Panc1 (cell line): ENCODE measurements around the gene DNPH1. TPM values are rescaled to one million over a fixed set of nuclear protein-coding genes. Genes with fewer than 3 reads are reported as not detected.

ENCODE experiments used
- ATAC-seq: fragments of 200-7000 bp; cut with Tn5 transposase; 2 replicates; pipeline ENCODE4 v1.9.1; 2020; ENCODE audit warnings: mild to moderate bottlenecking, moderate library complexity
- BruUV-seq: library from RNA; stranded (reverse); fragments of 400-500 nt; replicated peaks from 2 replicates; lab custom pipeline; 2021; lab: Mats Ljungman, UMichigan
- CTCF ChIA-PET: fragments of 300-600 bp; sonication (Branson Sonifier 250); formaldehyde crosslinking; loops from one replicate; lab custom pipeline; 2022; ENCODE audit warnings: antibody characterized with exemption; lab: Charles Lee
- POLR2A ChIA-PET: fragments of 300-600 bp; sonication (Branson Sonifier 250); formaldehyde crosslinking; loops from one replicate; lab custom pipeline; 2022; ENCODE audit warnings: antibody characterized with exemption; lab: Charles Lee
- DNase-seq: peaks from one replicate; pipeline ENCODE4 v3.0.0-alpha.2; 2010; ENCODE audit warnings: low read depth, low spot score
- H3K27ac ChIP-seq: 2 replicates; pipeline ENCODE4 v1.5.1; 2011; ENCODE audit warnings: mild to moderate bottlenecking, low read length, inconsistent platforms
- H3K27me3 ChIP-seq: fragments of 200-500 bp; sonication (Bioruptor generic); 2 replicates; pipeline ENCODE4 v1.6.0; 2014; ENCODE audit warnings: low read length, inconsistent platforms; ENCODE audit not compliant: control insufficient read depth, insufficient read depth
- H3K36me3 ChIP-seq: fragments of 200-500 bp; sonication (Bioruptor generic); 2 replicates; pipeline ENCODE4 v1.5.1; 2014; ENCODE audit warnings: inconsistent platforms, mild to moderate bottlenecking, low read length, moderate library complexity; ENCODE audit not compliant: control insufficient read depth, insufficient read depth
- H3K4me1 ChIP-seq: 2 replicates; pipeline ENCODE4 v1.5.1; 2011; ENCODE audit warnings: inconsistent platforms, mild to moderate bottlenecking, low read length, moderate library complexity; ENCODE audit not compliant: control insufficient read depth, insufficient read depth
- H3K4me3 ChIP-seq, 2 experiments: 2 replicates each; pipeline ENCODE4 v1.5.1; 2011 to 2012; ENCODE audit warnings: low read depth in 2 of 2, low read length in 2 of 2, mild to moderate bottlenecking in 2 of 2, inconsistent platforms in 1 of 2, moderate library complexity in 1 of 2
- H3K9me3 ChIP-seq: fragments of 200-500 bp; sonication (Bioruptor generic); 2 replicates; pipeline ENCODE4 v1.5.1; 2014; ENCODE audit warnings: low read depth, mild to moderate bottlenecking, inconsistent platforms, low read length, moderate library complexity; ENCODE audit not compliant: control insufficient read depth, insufficient read depth
- POLR2AphosphoS5 ChIP-seq: IDR thresholded peaks from 2 replicates; pipeline ENCODE4 v1.6.1; 2012; ENCODE audit warnings: mild to moderate bottlenecking, low read depth, low read length, moderate library complexity
- SIN3A ChIP-seq: IDR thresholded peaks from 2 replicates; pipeline ENCODE4 v1.6.1; 2012; ENCODE audit warnings: low read depth, mild to moderate bottlenecking, low read length, moderate library complexity, borderline replicate concordance; ENCODE audit not compliant: insufficient read depth
- TCF7L2 ChIP-seq: IDR thresholded peaks from 2 replicates; pipeline ENCODE4 v1.6.1; 2011; ENCODE audit warnings: mild to moderate bottlenecking, low read depth, low read length, inconsistent platforms
- in situ Hi-C: cut with HindIII; loops from 2 replicates; pipeline ENCODE4 v1.10.0; 2016; ENCODE audit warnings: low sequenced_read_pairs, low pct_unique_long_range_greater_than_20kb
- intact Hi-C: fragments of 100-400 bp; cut with micrococcal nuclease; formaldehyde crosslinking; loops from one replicate; pipeline ENCODE4 v1.10.0; 2022; ENCODE audit not compliant: unreplicated experiment
- total RNA-seq: library from RNA; stranded (reverse); gene quantifications from one replicate; pipeline ENCODE4 v1.2.1, GENCODE V29; 2021; ENCODE audit not compliant: unreplicated experiment
- TF ChIP-seq, protein P1 (sequence below), 2 experiments: IDR thresholded peaks; 2 replicates each; pipeline ENCODE4 v1.6.1; 2011 to 2012; ENCODE audit warnings: low read depth in 2 of 2, control low read depth in 1 of 2, low read length in 1 of 2, mild to moderate bottlenecking in 1 of 2, moderate library complexity in 1 of 2; ENCODE audit not compliant: insufficient read depth in 1 of 2
- TF ChIP-seq, protein P2 (sequence below): fragments of 450-650 bp; IDR thresholded peaks from 2 replicates; pipeline ENCODE4 v1.5.1; 2017; ENCODE audit warnings: mild to moderate bottlenecking

DNPH1 gene
- total RNA-seq, 1 experiment from 2014 or later = 67.3 TPM

DNA sequence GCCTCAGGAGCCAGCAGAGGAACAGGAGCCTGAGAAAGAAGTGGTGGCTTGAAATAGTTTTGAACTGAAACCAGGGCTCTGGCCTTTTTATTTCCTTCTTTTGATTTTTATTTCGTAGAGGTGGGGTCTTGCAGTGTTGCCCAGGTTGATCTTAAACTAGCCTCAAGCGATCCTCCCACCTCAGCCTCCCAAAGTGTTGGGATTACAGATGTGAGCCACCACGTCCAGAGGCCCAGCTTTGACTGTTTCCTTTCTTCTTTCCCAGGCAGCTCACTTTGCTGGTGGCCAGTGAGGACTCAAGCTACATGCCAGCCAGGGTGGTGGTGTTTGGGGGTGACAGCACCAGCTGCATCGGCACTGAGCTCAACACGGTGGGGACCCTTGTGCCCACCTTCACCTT is 26.8 kb downstream of the DNPH1 start:
- ChIA-PET POLR2A (no interaction called here), CTCF (interaction anchor here (0.6 kb wide), 1 partner anchor 193 kb away, joined by 3 read pairs; no protein-coding TSS in a partner anchor)
- H3K4me1 ChIP-seq = no peaks in the 10 kb centered on the region
- no peaks in the 10 kb centered on the region for H3K27me3 ChIP-seq
- H3K27ac ChIP-seq = no peak overlapping the region
- BruUV-seq = no TSS peak
- no peak for ATAC-seq
- DNase-seq = no peak
- TF ChIP-seq, protein P1, sequence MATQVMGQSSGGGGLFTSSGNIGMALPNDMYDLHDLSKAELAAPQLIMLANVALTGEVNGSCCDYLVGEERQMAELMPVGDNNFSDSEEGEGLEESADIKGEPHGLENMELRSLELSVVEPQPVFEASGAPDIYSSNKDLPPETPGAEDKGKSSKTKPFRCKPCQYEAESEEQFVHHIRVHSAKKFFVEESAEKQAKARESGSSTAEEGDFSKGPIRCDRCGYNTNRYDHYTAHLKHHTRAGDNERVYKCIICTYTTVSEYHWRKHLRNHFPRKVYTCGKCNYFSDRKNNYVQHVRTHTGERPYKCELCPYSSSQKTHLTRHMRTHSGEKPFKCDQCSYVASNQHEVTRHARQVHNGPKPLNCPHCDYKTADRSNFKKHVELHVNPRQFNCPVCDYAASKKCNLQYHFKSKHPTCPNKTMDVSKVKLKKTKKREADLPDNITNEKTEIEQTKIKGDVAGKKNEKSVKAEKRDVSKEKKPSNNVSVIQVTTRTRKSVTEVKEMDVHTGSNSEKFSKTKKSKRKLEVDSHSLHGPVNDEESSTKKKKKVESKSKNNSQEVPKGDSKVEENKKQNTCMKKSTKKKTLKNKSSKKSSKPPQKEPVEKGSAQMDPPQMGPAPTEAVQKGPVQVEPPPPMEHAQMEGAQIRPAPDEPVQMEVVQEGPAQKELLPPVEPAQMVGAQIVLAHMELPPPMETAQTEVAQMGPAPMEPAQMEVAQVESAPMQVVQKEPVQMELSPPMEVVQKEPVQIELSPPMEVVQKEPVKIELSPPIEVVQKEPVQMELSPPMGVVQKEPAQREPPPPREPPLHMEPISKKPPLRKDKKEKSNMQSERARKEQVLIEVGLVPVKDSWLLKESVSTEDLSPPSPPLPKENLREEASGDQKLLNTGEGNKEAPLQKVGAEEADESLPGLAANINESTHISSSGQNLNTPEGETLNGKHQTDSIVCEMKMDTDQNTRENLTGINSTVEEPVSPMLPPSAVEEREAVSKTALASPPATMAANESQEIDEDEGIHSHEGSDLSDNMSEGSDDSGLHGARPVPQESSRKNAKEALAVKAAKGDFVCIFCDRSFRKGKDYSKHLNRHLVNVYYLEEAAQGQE (IDR thresholded peaks at IDR 0.05; ENCODE audit: insufficient read depth in 1 of 2, low read depth in 2 of 2, low read length in 1 of 2) = no peak
- TF ChIP-seq SIN3A = no peak
- TF ChIP-seq POLR2AphosphoS5 = no peak
- in situ Hi-C loops = no loop called here
- H3K4me3 ChIP-seq = no peak overlapping the region
- no peaks in the 10 kb centered on the region; the same call in 1 of the 2 replicates for H3K36me3 ChIP-seq
- no peaks in the 10 kb centered on the region for H3K9me3 ChIP-seq
- intact Hi-C loops = no loop called here

DNA sequence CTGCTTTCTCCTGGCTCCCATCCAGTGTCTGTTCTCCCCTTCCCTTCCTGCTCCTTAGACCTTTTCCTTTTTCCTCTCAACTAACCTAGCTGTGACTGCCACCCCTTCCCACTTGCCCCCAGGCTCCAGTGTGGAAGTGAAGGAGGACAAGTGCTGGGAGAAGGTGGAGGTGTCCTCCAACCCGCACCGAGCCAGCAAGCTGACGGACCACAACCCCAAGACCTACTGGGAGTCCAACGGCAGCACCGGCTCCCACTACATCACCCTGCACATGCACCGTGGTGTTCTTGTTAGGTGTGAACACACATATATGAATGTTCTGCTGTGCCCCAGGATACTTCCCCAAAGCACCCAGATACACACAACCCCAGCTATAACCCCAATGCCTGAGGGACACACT is 28.7 kb downstream of the DNPH1 start:
- H3K36me3 ChIP-seq = no peaks in the 10 kb centered on the region; the same call in 1 of the 2 replicates
- TF ChIP-seq TCF7L2 (no peak), POLR2AphosphoS5 (no peak), SIN3A (no peak)
- TF ChIP-seq, protein P1 (IDR thresholded peaks at IDR 0.05; ENCODE audit: insufficient read depth in 1 of 2, low read depth in 2 of 2, low read length in 1 of 2) = no peak
- TF ChIP-seq, protein P2, sequence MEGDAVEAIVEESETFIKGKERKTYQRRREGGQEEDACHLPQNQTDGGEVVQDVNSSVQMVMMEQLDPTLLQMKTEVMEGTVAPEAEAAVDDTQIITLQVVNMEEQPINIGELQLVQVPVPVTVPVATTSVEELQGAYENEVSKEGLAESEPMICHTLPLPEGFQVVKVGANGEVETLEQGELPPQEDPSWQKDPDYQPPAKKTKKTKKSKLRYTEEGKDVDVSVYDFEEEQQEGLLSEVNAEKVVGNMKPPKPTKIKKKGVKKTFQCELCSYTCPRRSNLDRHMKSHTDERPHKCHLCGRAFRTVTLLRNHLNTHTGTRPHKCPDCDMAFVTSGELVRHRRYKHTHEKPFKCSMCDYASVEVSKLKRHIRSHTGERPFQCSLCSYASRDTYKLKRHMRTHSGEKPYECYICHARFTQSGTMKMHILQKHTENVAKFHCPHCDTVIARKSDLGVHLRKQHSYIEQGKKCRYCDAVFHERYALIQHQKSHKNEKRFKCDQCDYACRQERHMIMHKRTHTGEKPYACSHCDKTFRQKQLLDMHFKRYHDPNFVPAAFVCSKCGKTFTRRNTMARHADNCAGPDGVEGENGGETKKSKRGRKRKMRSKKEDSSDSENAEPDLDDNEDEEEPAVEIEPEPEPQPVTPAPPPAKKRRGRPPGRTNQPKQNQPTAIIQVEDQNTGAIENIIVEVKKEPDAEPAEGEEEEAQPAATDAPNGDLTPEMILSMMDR = no peak
- ATAC-seq (no peak), DNase-seq (no peak)
- H3K27me3 ChIP-seq = no peaks in the 10 kb centered on the region
- POLR2A ChIA-PET = no interaction called here
- H3K4me1 ChIP-seq = no peaks in the 10 kb centered on the region
- intact Hi-C loops (no loop called here), in situ Hi-C loops (no loop called here)
- H3K9me3 ChIP-seq = no peaks in the 10 kb centered on the region
- H3K4me3 ChIP-seq = no peak overlapping the region
- CTCF ChIA-PET = no interaction called here
- BruUV-seq = no TSS peak
- no peak overlapping the region for H3K27ac ChIP-seq
